ENCODE data around the gene PLXND1. TPM values are rescaled to one million over a fixed set of nuclear protein-coding genes. Genes with fewer than 3 reads are reported as not detected.
"Not testable (repeated sequence)": the region's sequence is repeated elsewhere in the genome, so short reads cannot be mapped to it uniquely, and the experiment has no call there.

Gene PLXND1
- total RNA-seq, 1 donor from 2014 or later: 14.3 TPM

DNA sequence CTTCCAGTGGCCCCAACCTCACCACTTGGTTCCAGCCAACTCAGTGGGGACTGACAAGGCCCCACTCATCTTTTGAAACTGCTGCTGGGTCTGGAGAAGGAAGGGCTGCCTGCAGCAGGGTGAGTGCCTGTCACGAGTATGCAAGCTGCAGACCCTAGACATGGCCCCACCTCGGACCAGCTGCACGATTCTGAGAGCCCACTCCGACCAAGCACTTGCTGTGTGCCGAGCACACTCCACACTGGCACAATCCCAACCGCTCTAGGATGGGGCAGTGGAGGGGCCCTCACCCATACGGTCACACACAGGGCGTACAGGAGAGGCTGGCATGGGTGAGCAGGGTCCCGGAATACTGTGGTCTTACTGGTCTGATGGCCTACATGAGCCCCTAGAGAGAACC is 8.0 kb upstream of the PLXND1 start:
- no peak for DNase-seq

DNA sequence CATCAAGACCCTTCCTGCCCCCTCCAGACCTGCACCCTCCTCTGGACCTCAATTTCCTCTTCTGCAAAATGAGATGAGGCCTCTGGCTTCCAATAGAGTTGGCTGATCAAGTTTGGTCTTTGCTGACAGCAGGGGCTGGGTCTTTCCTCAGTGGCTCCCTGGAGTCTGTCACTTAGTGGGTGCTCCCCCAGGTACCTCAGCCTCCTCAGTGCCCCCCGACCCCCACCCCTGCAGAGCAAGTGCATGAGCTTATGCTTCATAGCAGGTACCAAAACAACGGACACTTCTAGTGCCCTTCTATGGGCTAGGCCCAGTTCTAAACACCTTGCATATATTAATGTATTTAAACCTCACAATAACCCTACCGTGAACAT is 6.9 kb upstream of the PLXND1 start:
- no peak for DNase-seq

DNA sequence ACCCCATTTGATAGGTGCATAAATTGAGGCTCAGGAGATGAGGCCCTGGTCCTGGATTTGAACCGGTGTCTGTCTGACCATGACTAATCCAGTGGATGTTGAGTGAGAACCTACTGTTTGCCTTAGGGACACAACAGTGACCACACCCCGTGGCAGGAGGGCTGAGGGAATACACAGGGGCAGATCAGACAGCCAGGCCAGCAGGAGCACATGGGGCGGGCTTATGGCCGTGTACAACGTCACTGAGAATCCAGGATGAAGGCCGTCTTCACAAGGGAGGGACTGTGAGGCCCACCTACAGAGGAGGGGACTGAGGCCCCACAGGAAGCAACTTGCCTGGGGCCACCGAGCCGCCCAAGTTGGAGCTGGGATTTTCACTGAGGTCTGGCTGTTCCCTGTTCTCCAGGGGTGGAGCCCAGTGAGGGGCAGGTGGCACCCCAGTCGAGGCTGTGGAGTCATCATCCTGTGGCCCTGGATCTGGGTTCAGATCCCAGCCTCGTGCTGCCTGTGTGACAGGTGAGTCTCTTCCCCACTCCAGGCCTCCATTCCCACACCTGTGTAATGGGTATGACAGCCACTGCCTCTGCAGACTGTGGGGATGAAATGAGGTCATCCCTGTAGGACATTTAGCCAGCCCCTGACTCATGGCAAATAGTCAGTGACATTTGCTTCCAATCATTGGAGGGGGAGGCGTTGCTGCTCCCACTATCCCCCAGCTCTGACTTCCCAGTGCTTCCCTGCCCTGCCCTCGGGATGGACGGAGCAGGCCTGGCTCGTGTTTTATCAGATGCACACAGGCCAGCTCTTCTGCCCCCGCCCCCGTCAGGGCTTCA is 6.3 kb upstream of the PLXND1 start:
- no peak for DNase-seq

DNA sequence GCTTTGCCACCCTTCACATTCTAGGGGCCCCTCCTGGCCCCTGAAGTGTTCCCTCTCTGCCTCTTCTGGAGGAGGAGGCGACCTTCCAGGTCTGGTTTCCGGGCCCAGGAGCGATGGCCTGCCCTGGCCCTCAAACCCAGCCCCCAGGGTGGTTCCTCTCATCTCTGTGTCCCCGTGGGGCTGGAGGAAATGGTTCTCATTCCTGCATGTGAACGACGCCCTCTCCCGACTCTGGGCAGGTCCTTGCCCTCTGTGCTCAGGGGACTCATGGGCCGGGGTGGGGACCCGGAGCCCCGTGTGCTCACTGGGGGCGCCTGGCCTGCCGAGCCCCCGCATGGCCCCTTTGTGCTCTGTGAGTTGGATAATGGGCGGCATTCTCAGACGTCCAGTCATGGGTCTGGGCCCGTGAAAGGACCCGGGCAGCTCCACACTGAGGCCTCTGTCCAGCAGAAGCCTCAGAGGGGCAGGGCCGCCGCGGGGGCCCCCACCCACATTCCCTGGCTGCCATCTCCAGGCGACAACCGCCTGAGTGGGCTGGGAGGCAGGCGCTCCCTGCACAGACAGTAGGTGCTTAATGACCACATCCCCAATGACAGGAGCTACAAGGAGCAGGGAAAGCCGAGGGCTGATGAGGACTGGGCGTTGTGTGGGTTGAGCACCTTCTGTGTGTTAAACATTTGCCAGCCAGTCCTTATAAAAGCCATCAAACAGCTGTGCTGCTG is 5.5 kb upstream of the PLXND1 start:
- DNase-seq: no peak

DNA sequence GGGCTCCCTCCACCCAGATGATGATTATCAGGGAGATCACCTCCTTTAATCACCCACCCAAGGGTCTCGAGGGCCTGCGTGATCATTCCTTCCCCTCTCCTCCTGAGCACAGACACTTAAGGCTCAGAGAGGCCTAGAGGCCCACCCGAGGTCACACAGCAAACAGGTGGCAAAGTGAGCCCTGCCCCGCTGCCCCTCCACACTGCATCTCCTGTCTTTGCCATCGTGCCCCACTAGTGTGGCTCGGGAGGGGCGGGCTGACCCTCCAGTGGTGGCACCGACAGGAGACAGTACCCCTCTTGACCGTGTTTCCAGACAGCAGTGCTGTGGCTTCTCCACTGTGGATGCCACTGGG is 4.9 kb upstream of the PLXND1 start:
- DNase-seq: no peak

DNA sequence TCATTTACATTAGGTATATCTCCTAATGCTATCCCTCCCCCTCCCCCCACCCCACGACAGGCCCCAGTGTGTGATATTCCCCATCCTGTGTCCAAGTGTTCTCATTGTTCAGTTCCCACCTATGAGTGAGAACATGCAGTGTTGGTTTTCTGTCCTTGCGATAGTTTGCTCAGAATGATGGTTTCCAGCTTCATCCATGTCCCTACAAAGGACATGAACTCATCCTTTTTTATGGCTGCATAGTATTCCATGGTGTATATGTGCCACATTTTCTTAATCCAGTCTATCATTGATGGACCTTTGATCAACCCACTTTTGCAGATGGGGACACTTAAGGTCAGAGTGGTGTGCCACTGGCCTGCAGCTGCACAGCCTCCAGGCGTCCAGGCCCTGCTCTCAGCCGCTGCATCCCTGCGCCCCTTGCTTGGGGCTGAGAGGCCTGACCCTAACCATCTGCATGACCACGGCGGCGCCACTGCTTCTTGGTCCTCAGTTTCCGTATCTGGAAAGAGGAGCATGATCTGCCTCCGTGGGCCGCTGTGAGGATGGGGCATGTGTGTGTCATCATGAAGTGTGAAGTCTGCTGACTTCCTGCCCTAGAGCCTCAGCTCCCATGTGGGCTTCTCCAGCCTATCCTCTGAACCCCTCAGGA is 4.4 kb upstream of the PLXND1 start:
- not testable (repeated sequence) for DNase-seq

DNA sequence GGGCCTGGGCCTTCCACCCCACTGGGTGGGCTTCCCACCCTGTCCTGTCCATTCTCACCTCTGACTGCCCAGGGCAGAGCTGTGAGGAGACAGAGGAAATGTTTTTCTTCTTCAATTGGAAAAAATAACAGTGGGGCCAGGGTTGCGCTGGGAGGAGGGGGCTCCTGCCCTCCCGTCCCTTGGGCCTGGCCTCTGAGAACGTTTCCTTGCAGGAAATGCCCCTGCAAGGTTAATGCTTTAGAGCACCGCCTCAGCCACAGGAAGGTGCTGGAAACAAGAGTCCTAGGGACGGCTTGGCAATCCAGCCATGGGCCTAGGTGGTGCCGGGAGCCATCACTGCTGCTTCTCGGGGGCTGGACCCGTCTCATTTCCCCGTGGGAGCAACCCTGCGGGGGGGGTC is 3.8 kb upstream of the PLXND1 start:
- DNase-seq: no peak

DNA sequence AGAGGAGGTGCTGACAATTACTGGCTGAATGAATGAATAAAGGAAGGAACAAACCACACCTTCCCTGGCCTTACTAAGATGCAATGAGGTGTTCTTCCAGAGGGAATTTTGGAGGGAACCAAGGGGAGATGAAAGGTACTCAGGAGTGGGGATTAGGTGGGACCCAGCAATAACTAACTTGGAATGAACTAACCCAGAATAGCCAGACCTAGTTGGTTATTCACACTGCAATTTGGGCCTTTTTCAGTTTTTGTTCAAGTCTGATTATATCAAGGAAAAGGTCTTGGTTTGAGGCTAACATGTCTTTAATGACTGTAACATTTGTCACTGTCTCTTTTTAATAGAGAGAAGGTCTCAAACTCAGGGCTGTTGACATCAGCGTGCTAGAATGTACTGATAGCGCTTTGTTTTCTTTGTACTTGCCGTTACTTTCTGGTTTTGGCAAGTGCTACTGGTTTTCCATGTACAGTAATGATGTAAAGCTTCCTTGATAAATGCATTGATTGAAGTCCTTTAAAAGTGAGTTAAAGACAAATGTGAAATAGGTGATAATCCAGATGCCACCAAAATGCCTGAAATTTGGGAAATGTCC is 3.2 kb upstream of the PLXND1 start:
- DNase-seq: no peak

DNA sequence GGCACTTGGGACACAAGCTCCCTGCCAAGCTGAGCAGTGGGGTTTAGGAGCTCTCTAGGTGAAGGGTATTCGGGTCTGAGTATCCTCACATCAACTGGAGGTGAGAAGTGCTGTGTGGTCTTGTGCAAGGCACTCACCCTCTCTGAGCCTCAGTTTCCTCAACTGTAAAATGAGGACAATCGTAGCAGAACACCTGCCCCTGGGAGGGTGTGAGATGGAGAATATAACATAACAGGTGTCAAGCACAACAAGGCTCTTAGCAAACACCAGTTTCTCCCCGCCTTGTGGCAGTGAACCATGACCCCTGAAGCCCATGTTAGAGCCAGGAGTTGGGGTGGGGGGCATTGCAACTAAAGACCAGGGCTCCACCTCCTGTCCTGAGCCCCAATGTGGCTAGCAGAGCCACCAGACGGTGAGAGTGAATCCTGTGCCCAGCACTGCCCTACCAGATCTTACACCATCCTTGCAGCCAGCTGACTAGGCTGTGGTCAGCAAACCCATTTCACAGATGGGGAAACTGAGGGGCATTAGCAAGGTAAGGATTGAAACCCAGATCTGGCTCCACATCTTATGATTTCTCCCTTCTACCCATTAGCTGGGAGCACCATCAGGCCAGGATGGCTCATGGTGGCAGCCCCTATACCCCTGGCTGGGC is 2.6 kb upstream of the PLXND1 start:
- no peak for DNase-seq

DNA sequence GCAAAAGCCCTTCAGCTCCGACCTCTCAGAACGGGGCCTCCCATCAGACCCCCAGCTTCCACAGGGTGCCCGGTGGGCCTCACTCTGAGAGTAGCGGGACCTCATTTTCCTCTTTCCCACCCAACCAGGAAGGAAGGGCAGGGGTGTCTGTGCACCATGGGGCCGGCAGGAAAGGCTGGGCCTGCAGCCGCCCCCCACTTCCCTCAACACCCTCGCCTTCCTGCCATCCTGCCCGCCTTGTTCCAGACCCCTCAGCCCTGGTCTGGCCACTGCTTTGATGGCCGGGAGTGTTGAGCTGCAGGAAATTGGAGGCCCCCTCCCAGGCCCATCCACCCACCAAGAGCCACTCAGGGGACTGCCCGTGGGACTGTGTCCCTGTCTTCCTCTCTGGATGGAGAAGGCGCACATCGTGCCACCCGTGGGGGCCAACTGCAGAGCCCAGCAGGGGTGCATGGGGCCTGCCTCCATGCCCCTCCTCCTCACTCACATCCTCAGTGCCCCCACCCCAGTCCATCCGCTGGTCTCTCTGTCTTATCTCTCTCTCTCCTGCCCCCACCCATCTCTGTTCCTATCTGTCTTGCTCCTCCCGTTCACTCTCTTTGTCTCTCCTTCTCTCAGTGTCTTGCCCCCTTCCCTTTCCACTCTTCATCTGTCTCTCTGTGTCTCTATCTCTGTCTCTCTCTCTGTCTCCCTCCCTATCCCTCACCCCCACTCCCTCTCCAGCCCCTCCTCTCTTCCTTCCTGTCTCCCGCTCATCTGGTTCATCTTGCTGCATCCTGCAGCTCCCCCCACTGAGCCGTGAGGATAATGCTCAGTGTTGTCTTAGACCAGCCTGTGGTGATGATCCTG is 1.8 kb upstream of the PLXND1 start:
- DNase-seq: peak; percentile 18

DNA sequence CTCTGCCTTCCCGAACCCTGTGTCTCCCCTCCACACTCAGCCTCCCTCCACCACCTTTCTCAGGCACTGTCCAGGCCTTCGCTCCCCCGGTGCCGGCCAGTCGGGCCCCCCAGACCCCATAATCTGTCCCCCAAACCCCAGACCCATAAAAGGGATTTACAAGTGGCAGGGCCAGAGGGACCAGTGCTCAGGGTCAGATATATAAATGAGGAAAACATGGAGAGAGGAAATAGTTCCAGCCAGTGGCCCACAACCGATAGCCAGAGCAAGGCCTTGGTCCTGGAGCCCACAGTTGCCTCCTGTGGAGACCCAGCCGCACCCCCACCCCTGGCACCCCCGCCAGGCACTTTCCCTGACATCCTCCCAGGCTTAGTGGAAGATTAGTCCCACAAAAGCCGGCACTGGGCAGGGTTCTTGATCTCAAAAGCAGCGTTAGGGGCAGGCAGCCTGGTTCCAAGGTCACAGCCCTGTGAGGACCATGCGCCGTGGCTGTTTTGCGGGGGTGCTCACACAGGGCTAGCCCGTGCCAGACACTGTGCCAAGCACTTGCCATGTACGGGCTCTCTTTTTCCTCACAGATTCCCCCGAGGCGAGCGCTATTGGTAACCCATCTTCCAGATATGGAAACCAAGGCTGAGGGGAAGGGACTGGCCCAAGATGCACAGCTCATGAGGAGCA is 1.1 kb upstream of the PLXND1 start:
- no peak for DNase-seq

DNA sequence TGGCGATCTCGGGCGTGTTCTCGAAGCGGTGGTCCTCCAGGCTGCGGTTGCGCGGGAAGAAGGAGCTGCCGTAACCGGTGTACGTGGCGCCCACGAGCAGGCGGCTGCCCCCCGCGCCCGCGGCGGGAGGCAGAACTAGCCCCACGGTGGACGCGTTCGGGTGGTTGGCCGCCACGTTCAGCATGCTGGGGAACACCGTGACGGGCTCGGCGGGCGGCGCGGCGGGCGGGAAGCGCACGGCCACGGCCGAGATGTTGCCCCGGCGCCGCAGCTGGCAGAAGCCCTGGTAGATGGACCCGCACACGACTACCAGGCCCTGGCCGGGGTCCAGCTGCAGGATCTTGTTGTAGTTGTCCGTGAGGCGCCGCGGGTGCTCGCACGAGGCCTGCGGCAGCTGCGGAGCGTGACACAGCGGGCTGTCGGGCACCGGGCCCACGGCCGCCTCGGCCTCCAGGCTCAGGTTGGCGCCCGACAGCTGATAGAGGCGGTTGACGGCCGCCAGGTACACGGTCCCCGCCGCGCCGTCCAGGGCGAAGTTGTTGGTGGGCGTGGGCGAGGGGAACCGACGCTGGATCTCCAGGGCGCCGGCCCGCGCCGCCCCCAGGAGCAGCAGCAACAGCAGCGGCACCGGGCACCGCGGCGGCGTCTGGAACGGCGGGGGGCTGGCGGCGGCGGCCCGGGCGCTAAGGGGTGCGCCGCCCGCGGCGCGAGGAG is 397 bp downstream of the PLXND1 start:
- DNase-seq: peak; percentile 25

DNA sequence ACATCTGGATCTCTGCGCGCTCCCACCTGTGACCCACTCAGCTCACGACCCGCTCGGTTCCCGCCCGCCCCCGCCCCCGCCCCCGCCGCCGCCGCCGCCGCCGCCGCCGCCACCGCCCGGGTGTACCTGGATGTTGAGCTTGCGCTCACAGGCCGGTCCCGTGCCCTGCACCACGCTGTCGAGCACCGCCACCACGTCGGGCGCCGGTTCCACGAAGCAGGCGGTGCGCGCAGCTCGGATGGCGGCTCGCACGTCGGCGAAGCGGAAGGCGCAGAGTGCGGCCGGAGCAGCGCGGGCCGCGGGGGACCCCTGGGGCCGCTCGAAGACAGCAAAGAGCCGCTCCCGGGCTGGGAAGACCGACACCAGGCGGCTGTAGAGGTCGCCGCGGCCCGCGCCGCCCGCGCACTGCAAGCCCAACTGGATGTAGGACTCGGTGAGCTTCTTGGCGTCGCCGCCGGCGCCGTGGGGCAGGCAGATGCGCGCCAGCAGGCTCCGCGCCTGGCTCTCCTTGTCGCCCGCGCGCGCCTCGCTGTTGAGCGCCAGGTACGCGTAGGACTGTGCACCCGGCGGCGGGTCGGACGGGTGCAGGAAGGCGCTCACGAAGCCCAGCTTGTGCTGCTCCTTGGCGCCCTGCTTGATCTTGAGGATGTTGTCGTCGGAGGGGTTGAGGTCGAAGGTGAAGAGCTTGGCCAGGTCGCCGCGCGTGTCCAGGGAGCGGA is 1.1 kb downstream of the PLXND1 start:
- DNase-seq: peak; percentile 41

DNA sequence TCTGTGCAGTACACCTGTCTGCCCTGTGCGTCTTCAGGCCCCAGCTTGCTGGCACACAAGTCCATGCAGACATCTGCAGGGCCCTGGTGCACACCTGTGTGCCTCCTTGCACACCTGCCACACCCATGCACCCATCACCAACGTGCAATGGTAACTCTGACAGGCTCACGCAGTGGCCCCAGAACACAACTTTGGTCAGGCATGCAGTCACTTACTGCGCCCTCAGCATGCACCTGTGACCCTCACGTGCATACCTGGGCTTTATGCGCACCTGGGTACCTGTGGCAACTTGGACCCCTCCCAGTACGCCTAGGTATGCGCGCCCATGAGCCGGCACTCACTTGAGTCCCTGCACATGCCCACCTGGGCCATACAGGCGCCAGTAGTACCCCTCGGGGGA is 1.7 kb downstream of the PLXND1 start:
- DNase-seq: no peak

DNA sequence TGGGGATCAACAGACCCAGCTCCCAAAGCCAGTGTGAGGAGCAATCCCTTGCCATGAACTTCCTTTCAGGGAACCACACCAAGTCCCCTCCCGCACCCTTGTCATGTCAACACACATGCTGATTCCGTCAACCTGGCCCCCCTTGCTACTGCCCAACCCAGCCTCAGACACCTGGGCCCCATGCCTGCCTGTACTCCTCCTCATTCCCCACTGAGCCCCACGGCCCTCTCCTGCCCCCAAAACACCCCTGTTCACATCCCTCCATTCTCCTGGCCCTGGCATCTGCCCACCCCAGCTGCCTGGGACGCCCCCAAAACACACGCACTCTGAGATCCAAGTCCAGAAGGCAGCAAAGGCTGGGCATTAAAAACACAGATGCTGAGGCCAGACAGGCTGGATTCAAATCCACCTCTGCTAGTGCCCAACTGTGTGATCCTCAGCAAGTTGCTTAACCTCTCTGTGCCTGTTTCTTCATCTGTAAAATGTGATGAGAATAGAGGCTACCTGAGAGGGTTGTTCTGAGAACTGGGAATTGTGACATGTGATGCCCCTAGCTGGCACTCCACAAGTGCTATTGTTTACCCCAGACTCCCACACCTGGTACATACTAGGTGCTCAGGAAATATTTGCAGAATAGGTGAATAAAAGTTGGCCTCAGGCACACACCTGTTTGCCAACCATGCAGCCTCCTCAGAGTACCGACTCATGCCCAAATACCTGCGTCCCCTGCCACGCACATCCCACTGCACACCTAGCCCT is 2.3 kb downstream of the PLXND1 start:
- no peak for DNase-seq

DNA sequence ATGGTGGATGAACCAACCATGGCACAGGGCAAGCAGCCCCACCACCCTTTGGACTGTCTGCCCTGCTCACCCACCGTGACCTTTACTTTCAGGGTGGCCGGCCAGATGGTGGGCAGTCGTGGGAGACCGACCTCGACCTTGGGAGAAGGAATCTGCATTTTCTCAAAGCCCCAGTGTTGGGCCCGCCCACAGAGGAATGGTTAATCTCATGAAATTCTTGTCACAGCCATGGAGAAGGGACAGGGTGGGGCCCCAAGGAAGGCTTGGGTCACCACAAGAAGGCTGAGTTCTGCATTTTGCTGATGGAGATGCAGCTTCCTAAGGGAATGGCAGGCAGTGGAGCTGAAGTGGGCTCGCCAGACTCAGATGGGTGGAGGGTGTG is 2.9 kb downstream of the PLXND1 start:
- DNase-seq: no peak

DNA sequence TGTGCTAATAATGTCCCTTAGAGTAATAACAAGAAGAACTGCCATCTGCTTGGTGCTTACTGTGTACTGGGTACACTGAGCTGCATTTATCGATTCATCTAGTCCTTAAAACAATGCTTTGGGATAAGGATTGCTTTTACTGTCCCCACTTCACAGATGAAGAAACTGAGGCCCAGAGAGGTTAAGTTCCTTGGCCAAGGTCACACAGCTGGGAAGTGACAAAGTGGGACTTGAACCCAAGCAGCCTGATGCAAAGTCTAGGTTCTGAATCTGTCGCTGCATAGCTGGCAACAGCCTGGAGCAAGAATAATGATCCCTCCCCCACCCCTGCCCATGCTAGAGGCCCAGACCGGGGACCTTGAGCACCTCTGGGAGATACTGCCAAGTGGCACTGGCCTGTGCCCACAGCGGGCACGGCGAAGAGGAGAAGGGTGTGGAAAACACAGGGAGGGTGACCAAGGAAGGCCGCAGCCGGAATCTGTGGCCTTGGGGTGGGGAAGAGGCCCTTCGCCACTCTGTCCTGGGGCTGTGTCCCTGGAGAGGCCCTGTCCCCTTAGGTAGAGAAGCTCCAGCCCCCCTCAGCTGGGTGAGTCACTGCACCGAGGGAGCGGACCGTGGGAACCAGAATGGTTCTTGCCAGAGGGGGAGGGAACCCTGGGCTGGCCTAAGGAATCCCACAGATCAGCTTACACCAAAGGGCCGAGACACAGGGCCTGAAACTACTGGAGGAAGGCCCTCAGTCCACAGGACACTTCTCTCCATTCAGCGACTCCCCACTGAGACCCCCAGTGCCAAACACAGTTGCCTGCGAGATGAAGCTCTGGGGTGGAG is 3.5 kb downstream of the PLXND1 start:
- no peak for DNase-seq

DNA sequence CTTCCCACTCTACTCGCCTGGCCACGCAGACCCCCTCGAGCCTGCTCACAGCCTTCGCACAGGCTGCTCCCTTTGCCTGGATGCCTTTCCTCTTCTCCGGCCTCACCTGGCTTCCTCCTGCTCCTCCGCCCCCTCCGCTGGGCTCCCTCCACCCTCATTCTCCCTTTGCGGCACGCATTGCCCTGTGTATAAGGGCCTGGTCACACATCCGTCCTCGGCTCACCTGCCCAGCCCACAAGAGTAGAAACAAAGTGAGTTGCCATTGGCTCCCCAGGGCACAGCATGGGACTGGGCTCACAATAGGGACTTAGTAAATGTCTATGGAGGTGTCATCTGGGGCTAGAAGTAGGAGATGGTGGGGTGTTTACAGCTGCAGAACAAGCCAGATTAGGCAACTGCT is 4.2 kb downstream of the PLXND1 start:
- DNase-seq: no peak
